Smooth muscle cell (in vitro differentiated cells): ENCODE results near the gene FUT6. TPM values are rescaled to one million over a fixed set of nuclear protein-coding genes. Genes with fewer than 3 reads are reported as not detected.

Experiments used
- DNase-seq: peaks from one replicate; lab custom pipeline; 2025; ENCODE audit not compliant: unreplicated experiment; lab: John Stamatoyannopoulos, UW
- H2AFZ ChIP-seq: fragments of 200-600 bp; sonication (generic); 2 replicates; pipeline ENCODE4 v1.6.0; 2016; ENCODE audit warnings: antibody characterized with exemption, low read depth, mild to moderate bottlenecking
- H3F3A ChIP-seq: fragments of 200-600 bp; sonication (generic); 2 replicates; pipeline ENCODE4 v1.6.0; 2017; ENCODE audit warnings: antibody characterized with exemption, low read depth
- H3K27ac ChIP-seq: fragments of 200-600 bp; sonication (generic); 2 replicates; pipeline ENCODE4 v1.5.1; 2016; ENCODE audit warnings: low read depth, mild to moderate bottlenecking
- H3K27me3 ChIP-seq: fragments of 200-600 bp; sonication (generic); 2 replicates; pipeline ENCODE4 v1.6.1; 2016; ENCODE audit warnings: low read depth, mild to moderate bottlenecking
- H3K36me3 ChIP-seq: fragments of 200-600 bp; sonication (generic); 2 replicates; pipeline ENCODE4 v1.5.1; 2016; ENCODE audit warnings: low read depth
- H3K4me1 ChIP-seq: fragments of 200-600 bp; sonication (generic); 2 replicates; pipeline ENCODE4 v1.5.1; 2016; ENCODE audit warnings: low read depth
- H3K4me2 ChIP-seq: fragments of 200-600 bp; sonication (generic); 2 replicates; pipeline ENCODE4 v1.6.0; 2016; ENCODE audit warnings: mild to moderate bottlenecking
- H3K4me3 ChIP-seq: fragments of 200-600 bp; sonication (generic); 2 replicates; pipeline ENCODE4 v1.5.1; 2016; ENCODE audit warnings: mild to moderate bottlenecking
- H3K79me2 ChIP-seq: fragments of 200-600 bp; sonication (generic); 2 replicates; pipeline ENCODE4 v1.6.0; 2016; ENCODE audit warnings: low read depth, mild to moderate bottlenecking
- H3K9ac ChIP-seq: fragments of 200-600 bp; sonication (generic); 2 replicates; pipeline ENCODE4 v1.6.0; 2016; ENCODE audit warnings: low read depth
- H3K9me3 ChIP-seq: fragments of 200-600 bp; sonication (generic); replicated peaks from 2 replicates; pipeline ENCODE4 v1.5.1; 2016; ENCODE audit warnings: low read depth
- H4K20me1 ChIP-seq: fragments of 200-600 bp; sonication (generic); 2 replicates; pipeline ENCODE4 v1.6.0; 2016; ENCODE audit warnings: low read depth
- WGBS: methylation state at CpG from one replicate; pipeline ENCODE4 v1.1.7; 2016; ENCODE audit warnings: low lambda C conversion rate; 5-methylcytosine and 5-hydroxymethylcytosine counted together
- polyA plus RNA-seq: library from polyadenylated mRNA; unstranded; fragments of >200 nt; fragmentation: Nextera tagmentation; extraction: Ambion mirVana; gene quantifications from 2 replicates; pipeline ENCODE4 v1.2.1, GENCODE V29; 2016
- total RNA-seq: library from RNA; depleted of rRNA; stranded (reverse); fragments of >200 nt; gene quantifications from 2 replicates; pipeline ENCODE4 v1.2.3, GENCODE V29; 2014
- TF ChIP-seq, protein P1 (sequence below): fragments of 200-600 bp; sonication (generic); IDR thresholded peaks from 2 replicates; pipeline ENCODE4 v1.5.1; 2017; ENCODE audit warnings: borderline replicate concordance, mild to moderate bottlenecking, antibody characterized with exemption; ENCODE audit not compliant: insufficient read depth, poor library complexity, severe bottlenecking

The FUT6 gene
- total and polyA plus RNA-seq, 2 experiments from 2014 or later = not detected

DNA sequence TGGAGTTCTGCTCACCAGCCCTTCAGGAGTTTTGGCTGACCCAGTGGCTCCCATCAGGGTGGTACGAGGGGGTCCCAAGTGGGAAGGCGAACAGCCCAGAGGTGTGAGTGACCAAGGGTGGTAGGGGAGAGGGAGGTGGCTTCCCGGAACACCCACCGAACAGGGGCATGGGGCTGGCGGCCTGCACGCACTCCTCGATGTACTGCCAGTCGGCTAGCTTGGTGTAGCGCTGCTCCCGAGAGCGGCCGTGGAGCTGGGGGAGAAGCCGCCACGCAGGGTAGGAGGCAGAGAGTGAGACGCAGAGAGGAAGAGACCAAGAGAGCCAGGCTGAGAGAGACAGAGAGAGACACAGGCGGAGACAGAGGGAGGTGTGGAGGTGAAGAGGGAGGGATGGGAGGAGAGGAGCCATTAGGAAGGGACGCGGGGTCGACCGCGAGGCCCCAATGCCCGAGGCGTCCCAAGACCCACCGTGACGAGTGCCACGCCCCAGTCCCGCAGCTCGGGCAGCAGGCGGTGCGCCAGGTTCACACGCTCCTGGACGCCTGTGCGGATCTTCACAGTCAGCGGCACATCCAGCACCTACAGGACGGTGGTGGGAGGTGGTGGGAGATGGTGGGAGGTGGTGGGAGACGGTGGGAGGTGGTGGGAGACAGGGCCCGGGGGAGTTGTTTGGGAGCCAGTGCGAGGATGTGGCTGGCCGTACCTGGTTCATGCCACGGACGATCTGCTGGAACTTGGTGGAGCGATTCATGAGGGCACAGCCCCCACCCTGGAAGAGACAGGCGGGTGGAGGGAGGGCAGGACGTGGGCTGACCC is 52.7 kb downstream of the FUT6 start:
- Histone ChIP-seq H4K20me1 (peaks cover 5% of the 10 kb centered on the region), H3K4me3 (no peak overlapping the region), H3F3A (no peaks in the 10 kb centered on the region), H3K27me3 (no peaks in the 10 kb centered on the region), H2AFZ (no peak overlapping the region), H3K9ac (no peak overlapping the region), H3K4me1 (no peaks in the 10 kb centered on the region), H3K4me2 (no peak overlapping the region), H3K36me3 (peaks cover 6% of the 10 kb centered on the region), H3K27ac (no peak overlapping the region), H3K79me2 (peaks cover 8% of the 10 kb centered on the region), H3K9me3 (no peaks in the 10 kb centered on the region)
- DNase-seq = no peak
- TF ChIP-seq, protein P1, sequence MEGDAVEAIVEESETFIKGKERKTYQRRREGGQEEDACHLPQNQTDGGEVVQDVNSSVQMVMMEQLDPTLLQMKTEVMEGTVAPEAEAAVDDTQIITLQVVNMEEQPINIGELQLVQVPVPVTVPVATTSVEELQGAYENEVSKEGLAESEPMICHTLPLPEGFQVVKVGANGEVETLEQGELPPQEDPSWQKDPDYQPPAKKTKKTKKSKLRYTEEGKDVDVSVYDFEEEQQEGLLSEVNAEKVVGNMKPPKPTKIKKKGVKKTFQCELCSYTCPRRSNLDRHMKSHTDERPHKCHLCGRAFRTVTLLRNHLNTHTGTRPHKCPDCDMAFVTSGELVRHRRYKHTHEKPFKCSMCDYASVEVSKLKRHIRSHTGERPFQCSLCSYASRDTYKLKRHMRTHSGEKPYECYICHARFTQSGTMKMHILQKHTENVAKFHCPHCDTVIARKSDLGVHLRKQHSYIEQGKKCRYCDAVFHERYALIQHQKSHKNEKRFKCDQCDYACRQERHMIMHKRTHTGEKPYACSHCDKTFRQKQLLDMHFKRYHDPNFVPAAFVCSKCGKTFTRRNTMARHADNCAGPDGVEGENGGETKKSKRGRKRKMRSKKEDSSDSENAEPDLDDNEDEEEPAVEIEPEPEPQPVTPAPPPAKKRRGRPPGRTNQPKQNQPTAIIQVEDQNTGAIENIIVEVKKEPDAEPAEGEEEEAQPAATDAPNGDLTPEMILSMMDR = no peak
- 96% methylated on average over 40 of the region's 44 CpGs for WGBS

DNA sequence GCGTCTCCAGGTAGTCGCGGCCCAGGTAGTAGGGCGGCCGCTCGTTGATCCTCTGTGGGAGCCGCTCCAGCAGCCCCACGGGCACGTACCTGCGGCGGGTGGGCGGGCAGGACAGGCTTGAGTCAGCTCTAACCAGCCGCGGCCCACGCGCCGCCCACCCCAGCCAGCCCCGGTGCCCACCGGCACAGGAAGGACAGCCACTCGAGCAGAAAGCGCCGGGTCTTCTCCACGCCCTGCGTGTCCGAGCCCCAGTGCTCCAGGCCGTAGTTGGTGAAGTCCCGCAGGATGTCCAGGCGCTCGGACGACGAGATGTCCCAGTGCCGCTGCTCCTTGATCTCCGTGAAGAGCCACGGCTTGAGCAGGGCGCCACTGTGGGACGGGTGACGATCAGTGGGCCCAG is 54.1 kb downstream of the FUT6 start:
- Histone ChIP-seq H3K4me2 (no peak overlapping the region), H3K4me1 (no peaks in the 10 kb centered on the region), H3K27ac (no peak overlapping the region), H4K20me1 (peaks cover 5% of the 10 kb centered on the region), H3F3A (no peaks in the 10 kb centered on the region), H3K27me3 (no peaks in the 10 kb centered on the region), H3K9me3 (no peaks in the 10 kb centered on the region), H2AFZ (no peak overlapping the region), H3K36me3 (peaks cover 6% of the 10 kb centered on the region), H3K4me3 (no peak overlapping the region), H3K79me2 (peaks cover 8% of the 10 kb centered on the region), H3K9ac (no peak overlapping the region)
- TF ChIP-seq, protein P1 = no peak
- 96% methylated on average over 37 of the region's 37 CpGs for WGBS
- no peak for DNase-seq

DNA sequence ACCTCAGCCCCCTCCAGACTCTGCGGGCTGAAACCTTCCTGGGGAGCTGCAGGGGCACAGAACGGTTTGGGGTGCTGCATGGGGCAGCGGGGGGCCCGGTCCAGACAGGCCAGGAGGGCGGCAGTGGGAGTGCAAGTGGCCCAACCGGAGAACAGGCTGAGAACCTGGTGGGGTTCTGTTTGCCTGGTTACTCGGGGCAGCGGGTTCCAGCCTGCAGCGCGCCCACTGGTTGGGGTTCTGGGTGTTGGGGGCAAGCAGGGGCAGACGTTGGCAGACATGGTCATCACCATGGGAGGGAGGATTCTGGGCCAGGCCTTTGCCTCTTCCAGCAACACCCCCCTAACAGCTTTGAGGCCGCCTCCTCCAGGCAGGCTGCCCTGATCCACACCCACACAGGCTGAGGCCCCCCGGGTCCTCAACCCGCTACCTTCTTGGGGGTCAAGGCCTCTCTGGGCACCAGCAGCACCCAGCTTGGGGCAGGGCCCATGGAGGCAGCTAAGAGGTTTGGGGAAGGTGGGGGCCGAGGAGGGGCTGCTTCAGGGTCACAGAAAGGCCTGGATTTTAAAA is 54.8 kb downstream of the FUT6 start, which contains the start of gene PRR22:
TSS of gene PRR22 (minus strand) at position 166 of the 567 bp plus-strand sequence. CDS start at position 80, 86 bp downstream.
- no peak for DNase-seq
- H2AFZ ChIP-seq = no peak within 1 kb of the TSS
- no peak within 1 kb of the TSS for H3K27ac ChIP-seq
- H4K20me1 ChIP-seq = no peaks in the 10 kb centered on the region
- TF ChIP-seq, protein P1 = no peak
- H3K36me3 ChIP-seq = peaks cover 6% of the 10 kb centered on the region
- peaks cover 2% of the 10 kb centered on the region for H3K79me2 ChIP-seq
- WGBS = 97% methylated on average over 12 of the region's 15 CpGs
- no peak within 1 kb of the TSS for H3K4me2 ChIP-seq
- H3K4me3 ChIP-seq = no peak within 1 kb of the TSS
- H3K9me3 ChIP-seq = no peaks in the 10 kb centered on the region
- H3K27me3 ChIP-seq = no peaks in the 10 kb centered on the region
- no peak within 1 kb of the TSS for H3K9ac ChIP-seq
- H3K4me1 ChIP-seq = no peaks in the 10 kb centered on the region
- no peaks in the 10 kb centered on the region for H3F3A ChIP-seq
